ENCODE results near the gene ATP2A3. TPM values are rescaled to one million over a fixed set of nuclear protein-coding genes. Genes with fewer than 3 reads are reported as not detected.
A peak's percentile ranks its signal among the peaks of the same experiment; 100 is the strongest.

Gene ATP2A3
- total RNA-seq, 1 donor from 2014 or later: 541 TPM

DNA sequence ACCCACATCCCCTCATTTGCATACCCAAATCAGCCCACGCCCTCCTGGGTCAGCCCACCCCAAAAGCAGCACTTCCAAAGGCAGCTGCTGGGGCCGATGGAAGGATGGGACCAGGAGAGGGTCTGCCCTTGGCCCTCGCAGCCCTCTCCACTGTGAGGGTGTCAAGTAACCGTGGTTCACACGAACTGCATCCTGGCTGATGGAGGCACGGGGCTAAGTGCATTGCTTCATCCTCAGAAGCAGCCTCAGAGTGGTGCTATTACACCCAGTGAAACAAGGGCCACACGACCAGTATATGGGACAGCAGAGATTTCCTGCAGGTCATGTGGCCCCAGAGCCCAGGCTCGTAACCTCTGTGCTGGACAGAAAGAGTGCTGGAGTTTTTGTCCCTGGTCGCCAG lies 13.2 kb upstream of the ATP2A3 start:
- CTCF ChIA-PET: no interaction called here

GRCh38 chr17:3976675-3977171 lies 12.5 kb upstream of the ATP2A3 start:
- no peak for DNase-seq
- Mint-ChIP-seq H3K27ac (no peak overlapping the region), H3K4me1 (peaks cover 33% of the 10 kb centered on the region), H3K4me3 (no peak overlapping the region), H3K36me3 (ENCODE audit: low read depth) (no peaks in the 10 kb centered on the region), H3K9me3 (no peaks in the 10 kb centered on the region), H3K27me3 (no peaks in the 10 kb centered on the region)
- ChIA-PET CTCF (no interaction called here), POLR2A (no interaction called here)
- intact Hi-C loops (cut with micrococcal nuclease): no loop called here
- TF ChIP-seq, protein P1, sequence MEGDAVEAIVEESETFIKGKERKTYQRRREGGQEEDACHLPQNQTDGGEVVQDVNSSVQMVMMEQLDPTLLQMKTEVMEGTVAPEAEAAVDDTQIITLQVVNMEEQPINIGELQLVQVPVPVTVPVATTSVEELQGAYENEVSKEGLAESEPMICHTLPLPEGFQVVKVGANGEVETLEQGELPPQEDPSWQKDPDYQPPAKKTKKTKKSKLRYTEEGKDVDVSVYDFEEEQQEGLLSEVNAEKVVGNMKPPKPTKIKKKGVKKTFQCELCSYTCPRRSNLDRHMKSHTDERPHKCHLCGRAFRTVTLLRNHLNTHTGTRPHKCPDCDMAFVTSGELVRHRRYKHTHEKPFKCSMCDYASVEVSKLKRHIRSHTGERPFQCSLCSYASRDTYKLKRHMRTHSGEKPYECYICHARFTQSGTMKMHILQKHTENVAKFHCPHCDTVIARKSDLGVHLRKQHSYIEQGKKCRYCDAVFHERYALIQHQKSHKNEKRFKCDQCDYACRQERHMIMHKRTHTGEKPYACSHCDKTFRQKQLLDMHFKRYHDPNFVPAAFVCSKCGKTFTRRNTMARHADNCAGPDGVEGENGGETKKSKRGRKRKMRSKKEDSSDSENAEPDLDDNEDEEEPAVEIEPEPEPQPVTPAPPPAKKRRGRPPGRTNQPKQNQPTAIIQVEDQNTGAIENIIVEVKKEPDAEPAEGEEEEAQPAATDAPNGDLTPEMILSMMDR (IDR thresholded peaks at IDR 0.05): no peak
- ATAC-seq (ENCODE audit: low read depth): no peak

More for the DNA sequence above, 13.2 kb upstream of the ATP2A3 start:
- ATAC-seq (ENCODE audit: low read depth): no peak
- H3K27me3 Mint-ChIP-seq: no peaks in the 10 kb centered on the region
- no peaks in the 10 kb centered on the region for H3K9me3 Mint-ChIP-seq
- intact Hi-C loops (cut with micrococcal nuclease): no loop called here
- no peaks in the 10 kb centered on the region for H3K36me3 Mint-ChIP-seq (ENCODE audit: low read depth)
- peaks cover 27% of the 10 kb centered on the region for H3K4me1 Mint-ChIP-seq
- TF ChIP-seq, protein P1 (IDR thresholded peaks at IDR 0.05): no peak
- DNase-seq: no peak
- POLR2A ChIA-PET: no interaction called here
- H3K27ac Mint-ChIP-seq: no peak overlapping the region
- H3K4me3 Mint-ChIP-seq: no peak overlapping the region

- Mint-ChIP-seq H3K27me3 (no peaks in the 10 kb centered on the region), H3K36me3 (ENCODE audit: low read depth) (no peaks in the 10 kb centered on the region), H3K9me3 (no peaks in the 10 kb centered on the region), H3K27ac (no peak overlapping the region), H3K4me3 (no peak overlapping the region), H3K4me1 (peaks cover 45% of the 10 kb centered on the region)
- DNase-seq (no peak), ATAC-seq (ENCODE audit: low read depth) (no peak)
- TF ChIP-seq, protein P1 (IDR thresholded peaks at IDR 0.05): no peak
- POLR2A ChIA-PET: interaction anchor here (0.7 kb wide), 1 partner anchor 14 kb away, joined by 3 read pairs; no protein-coding TSS in a partner anchor
- CTCF ChIA-PET: no interaction called here
- intact Hi-C loops (cut with micrococcal nuclease): no loop called here
Observed at GRCh38 chr17:3974980-3975379, 10.7 kb upstream of the ATP2A3 start.

DNA sequence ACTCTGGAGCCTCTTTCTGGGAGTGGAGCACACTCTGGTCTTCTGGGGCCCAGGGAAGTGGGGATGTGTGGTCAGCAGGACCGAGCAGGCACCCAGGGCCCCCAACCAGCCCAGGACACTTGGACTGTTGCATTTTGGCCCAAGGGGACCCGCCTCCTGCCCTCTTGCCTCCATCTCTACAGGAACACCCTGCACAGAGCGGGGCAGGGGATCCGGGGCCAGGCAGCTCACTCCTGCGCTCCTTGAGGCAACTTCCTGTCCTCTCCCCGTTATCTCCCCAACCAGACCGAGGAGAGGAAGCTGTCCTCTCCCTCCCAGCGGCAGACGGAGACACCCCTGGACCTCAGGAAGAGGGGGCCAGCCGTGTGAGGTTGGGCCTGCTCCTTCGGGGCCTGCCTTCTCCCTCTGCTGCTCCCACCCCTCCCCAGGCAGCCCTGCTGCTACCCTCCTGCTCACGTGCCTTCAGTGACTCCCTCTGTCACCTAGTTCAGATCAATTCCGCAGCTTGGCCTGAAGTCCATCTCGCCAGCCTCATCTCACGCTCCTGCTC lies 10.0 kb upstream of the ATP2A3 start:
- intact Hi-C loops (cut with micrococcal nuclease): no loop called here
- POLR2A ChIA-PET: interaction anchor here (0.7 to 3.1 kb wide), 3 partner anchors 9 to 13 kb away, joined by 3 to 38 read pairs (median 4); no protein-coding TSS in a partner anchor
- TF ChIP-seq, protein P1 (IDR thresholded peaks at IDR 0.05): no peak

DNA sequence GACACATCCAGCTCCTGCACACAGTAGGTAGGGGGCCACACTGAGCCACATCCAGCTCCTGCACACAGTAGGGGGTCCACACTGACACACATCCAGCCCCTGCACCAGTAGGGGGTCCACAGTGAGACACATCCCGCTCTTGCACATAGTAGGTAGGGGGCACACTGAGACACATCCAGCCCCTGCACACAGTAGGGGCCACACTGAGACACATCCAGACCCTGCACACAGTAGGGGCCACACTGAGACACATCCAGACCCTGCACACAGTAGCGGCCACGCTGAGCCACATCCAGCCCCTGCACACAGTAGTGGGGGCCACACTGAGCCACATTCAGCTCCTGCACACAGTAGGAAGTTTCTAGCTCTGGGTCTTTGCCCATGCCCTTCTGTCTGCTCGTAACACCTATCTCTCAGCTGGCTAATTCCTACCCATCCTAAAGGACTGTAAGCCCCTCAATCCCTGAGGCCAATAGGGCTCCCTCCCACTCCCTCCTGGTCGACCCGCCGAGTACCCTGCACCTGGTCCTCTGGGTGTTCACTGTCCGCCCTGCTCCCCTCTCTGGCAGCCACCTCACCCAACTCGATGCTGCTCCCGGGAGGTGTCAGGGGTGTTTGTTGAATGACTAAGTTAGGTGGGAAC lies 9.4 kb upstream of the ATP2A3 start:
- no peaks in the 10 kb centered on the region for H3K9me3 Mint-ChIP-seq
- no peak overlapping the region for H3K27ac Mint-ChIP-seq
- H3K27me3 Mint-ChIP-seq: no peaks in the 10 kb centered on the region
- ATAC-seq (ENCODE audit: low read depth) (no peak), DNase-seq (no peak)
- TF ChIP-seq, protein P1 (IDR thresholded peaks at IDR 0.05): no peak
- intact Hi-C loops (cut with micrococcal nuclease): no loop called here
- ChIA-PET POLR2A (interaction anchor here (0.6 to 3.1 kb wide), 5 partner anchors 8 to 236 kb away, joined by 3 to 38 read pairs (median 4); no protein-coding TSS in a partner anchor), CTCF (no interaction called here)
- peaks cover 46% of the 10 kb centered on the region for H3K4me1 Mint-ChIP-seq
- no peak overlapping the region for H3K4me3 Mint-ChIP-seq
- no peaks in the 10 kb centered on the region for H3K36me3 Mint-ChIP-seq (ENCODE audit: low read depth)

More for the DNA sequence above, 10.0 kb upstream of the ATP2A3 start:
- Mint-ChIP-seq H3K36me3 (ENCODE audit: low read depth) (no peaks in the 10 kb centered on the region), H3K9me3 (no peaks in the 10 kb centered on the region), H3K4me3 (no peak overlapping the region), H3K27me3 (no peaks in the 10 kb centered on the region), H3K27ac (peak overlapping the region; percentile 4), H3K4me1 (peaks cover 45% of the 10 kb centered on the region)
- CTCF ChIA-PET: no interaction called here
- ATAC-seq (ENCODE audit: low read depth): no peak
- no peak for DNase-seq
